GM21390 (cell line): ENCODE measurements around the gene MBD4.
"Not testable (repeated sequence)": the region's sequence is repeated elsewhere in the genome, so short reads cannot be mapped to it uniquely, and the experiment has no call there.

Experiments
- ATAC-seq: cut with Tn5 transposase; IDR thresholded peaks from one replicate; pipeline ENCODE4 v1.9.1; 2021; ENCODE audit not compliant: unreplicated experiment

Gene MBD4

GRCh38 chr3:129439817-129440617 lies at the start of gene MBD4, which contains the start of gene IFT122:
Gene MBD4 (minus strand): TSS chr3:129439948. CDS start chr3:129439833, 115 bp downstream.
Gene IFT122 (plus strand): TSS chr3:129440224. CDS start chr3:129440331, 107 bp downstream.
- ATAC-seq, result peak; percentile 86

DNA sequence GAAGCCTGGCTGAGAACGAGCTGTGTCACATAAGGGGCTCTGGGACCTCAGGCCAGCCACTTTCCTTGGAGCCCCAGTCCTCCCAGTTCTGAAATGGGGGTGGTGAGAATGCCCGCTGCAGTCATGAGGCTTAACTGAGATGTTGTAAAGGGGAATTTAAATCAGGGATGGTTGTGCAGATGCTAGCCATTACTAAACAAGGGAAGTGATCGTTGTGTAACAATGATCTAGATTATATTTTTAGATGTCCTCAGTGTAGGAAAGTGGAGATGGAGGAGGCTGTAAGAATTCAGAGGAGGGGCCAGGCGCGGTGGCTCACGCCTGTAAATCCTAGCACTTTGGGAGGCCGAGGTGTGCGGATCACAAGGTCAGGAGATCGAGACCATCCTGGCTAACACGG lies 49.5 kb upstream of the MBD4 start:
- not testable (repeated sequence) for ATAC-seq

DNA sequence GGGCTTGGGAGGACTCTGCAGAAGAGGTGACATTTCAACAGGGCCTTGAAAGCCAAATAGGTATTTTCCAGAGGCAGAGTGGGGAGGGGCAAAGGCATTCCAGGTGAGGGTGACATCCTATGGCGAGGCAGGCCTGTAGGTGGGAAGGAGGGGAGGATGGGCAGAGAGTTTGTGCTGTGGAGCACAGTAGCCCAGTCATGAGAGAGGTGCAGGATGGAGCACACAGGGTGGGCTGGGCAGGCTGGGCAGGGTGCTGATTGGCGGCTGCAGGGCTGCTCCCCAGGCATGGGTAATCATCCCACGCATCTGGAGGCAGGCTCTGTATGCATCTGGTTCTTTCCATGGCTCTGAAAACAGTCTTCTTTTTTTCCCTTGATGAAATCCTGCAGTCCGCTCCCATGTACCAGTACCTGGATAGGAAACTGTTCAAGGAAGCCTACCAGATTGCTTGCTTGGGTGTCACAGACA lies 48.2 kb upstream of the MBD4 start:
- ATAC-seq, result not testable (repeated sequence)

- no peak for ATAC-seq
These were observed 47.6 kb upstream of the MBD4 start for GRCh38 chr3:129487183-129487867.

- no peak for ATAC-seq
These were observed 46.9 kb upstream of the MBD4 start for GRCh38 chr3:129486664-129487035.

GRCh38 chr3:129485721-129486663 lies 46.2 kb upstream of the MBD4 start:
- peak; percentile 47 for ATAC-seq

DNA sequence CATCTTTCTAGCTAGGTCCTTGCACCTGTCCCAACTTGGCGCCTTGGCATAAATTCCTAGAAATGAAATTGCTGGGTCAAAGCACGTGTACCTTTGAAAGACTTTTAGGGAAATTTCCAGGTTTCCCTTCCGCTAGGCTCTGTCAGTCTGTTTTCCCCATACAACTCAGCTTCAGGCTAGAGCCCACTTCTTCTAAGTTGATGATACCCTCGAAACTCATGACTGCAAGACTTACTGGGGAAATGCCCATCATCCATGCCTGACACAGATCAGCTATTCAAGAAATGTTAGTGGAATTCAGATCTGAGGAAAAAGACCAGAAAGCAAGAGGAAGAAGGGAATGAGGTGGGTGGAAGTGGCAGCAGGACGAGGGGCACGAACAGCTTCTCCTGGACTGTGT lies 45.4 kb upstream of the MBD4 start:
- ATAC-seq, result not testable (repeated sequence)

- no peak for ATAC-seq
These were observed 44.1 kb upstream of the MBD4 start for GRCh38 chr3:129483870-129484269.

DNA sequence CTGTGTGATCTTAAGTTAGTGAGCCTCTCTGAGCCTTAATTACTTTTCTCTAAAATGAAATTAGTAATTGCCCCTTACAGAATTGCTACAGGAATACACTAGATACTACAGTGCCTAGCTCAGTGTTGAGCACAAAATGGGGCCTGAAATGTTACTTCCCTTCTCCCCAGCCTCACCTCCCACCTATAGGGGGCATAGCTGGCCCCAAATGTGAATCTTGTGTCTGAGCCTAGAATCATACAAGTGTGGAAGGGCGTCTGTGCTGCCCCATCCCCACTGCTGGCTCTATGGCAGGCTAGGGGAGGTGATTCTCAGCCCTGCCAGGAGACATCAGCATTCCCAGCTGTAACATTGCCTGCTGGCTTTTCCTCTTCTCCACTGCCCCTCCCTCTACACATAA lies 43.0 kb upstream of the MBD4 start:
- ATAC-seq, result no peak

DNA sequence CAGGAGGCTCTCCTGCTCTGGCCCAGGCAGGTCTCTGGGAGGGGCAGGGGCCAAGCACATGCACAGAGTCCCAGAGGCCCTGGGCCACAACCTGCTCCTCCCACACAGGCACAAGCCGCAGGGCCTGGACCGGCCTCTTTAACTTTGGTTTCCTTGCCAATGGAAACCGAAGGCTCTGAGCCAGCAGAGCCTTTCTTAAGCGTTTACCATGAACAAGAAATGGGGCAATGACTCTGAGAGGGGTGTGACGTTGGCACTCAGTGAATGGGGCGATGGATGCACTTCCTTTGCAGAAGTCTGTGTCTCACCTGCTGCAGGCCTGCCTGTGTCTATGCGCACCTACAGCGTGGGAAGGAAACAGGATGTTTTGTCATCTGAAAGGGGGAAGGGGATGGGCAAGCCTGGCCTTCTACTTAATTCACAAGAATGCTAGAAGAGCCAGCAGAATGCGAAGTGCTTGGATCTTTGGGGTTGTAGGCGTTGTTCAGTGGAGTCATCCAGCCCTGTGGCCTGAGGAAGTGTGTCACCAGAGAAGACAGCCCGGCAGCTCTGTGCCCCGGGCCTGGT lies 42.1 kb upstream of the MBD4 start:
- no peak for ATAC-seq

DNA sequence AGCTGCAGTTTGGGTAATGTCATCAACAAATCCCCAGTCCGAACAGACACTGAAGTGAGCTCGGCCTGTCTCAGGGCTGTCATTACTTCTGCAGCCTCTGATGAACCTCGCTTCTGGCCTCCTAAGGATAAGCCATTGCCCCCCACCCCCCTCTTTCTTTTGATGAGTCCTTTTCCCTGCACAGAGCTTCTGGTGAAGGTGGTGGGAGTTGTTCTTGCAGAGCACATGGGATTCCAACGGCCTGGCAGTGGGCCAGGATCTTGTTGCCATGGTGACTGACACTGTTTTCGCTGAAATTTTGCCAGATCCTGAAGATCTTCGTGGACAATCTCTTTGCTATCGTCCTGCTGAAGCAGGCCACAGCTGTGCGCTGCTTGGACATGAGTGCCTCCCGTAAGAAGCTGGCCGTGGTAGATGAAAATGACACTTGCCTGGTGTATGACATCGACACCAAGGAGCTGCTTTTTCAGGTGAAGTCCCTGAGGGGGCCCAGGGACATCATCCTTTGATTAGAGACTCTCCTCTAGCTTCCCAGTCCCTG lies 41.5 kb upstream of the MBD4 start:
- ATAC-seq, result not testable (repeated sequence)

GRCh38 chr3:129476586-129476985 lies 36.8 kb upstream of the MBD4 start:
- no peak for ATAC-seq

- ATAC-seq, result no peak
These were observed 36.1 kb upstream of the MBD4 start for GRCh38 chr3:129475863-129476262.

DNA sequence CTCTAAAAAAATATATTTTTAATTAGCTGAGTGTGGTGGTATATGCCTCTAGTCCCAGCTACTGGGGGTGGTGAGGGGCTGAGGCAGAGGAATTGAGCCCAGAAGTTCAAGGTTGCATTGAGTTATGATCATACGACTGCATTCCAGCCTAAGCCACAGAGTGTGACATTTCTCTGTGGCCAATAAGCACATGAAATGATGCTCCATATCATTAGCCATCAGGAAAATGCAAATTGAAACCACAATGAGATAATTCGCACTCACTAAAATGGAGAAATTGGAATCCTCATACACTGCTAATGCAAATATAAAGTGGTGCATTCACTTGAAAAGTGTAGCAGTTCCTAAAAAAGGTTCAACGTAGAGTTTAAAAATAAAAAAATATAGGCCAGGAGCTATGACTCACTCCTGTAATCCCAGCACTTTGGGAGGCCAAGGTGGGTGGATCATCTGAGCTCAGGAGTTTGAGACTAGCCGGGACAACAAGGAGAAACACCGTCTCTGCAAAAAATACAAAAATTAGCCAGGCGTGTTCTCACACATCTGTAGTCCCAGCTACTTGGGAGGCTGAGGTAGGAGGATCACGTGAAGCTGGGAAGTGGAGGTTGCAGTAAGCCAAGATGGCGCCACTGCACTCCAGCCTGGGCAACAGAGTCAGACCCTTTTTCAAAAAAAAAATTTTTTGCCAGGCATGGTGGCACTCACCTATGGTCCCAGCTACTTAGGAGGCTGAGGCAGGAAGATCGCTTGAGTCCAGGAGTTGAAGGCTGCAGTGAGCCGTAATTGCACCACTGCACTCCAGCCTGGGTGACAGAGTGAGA lies 35.4 kb upstream of the MBD4 start:
- ATAC-seq, result no peak

GRCh38 chr3:129473769-129474152 lies 34.0 kb upstream of the MBD4 start:
- ATAC-seq, result no peak

- ATAC-seq, result no peak
These were observed 33.5 kb upstream of the MBD4 start for GRCh38 chr3:129473067-129473768.

- ATAC-seq, result no peak
These were observed 31.1 kb upstream of the MBD4 start for GRCh38 chr3:129470861-129471260.

DNA sequence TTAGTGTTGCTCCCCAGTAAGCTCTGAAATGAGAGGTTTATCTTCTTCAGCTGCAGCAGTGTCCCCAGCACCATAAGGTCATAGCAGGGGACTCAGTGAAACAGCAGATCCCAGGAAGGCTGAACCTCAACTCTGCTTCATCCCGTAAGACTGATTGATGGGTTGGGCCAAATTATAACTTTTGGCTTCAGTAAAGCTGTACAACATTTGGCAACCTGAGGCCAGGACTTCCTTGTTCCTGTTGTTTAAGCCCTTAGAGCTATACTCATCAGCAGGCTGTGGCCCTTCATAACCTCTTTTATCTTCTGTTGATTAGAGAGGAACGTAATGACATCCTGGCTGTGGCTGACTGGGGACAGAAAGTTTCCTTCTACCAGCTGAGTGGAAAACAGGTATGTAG lies 29.3 kb upstream of the MBD4 start:
- no peak for ATAC-seq

GRCh38 chr3:129467932-129468331 lies 28.2 kb upstream of the MBD4 start:
- no peak for ATAC-seq
